DOHH2 (cell line): Measurements from ENCODE around the gene DEDD2.

ENCODE experiments used
- CTCF ChIP-seq: fragments of 200-600 bp; sonication (generic); IDR thresholded peaks from one replicate; pipeline ENCODE4 v1.5.1; 2014; ENCODE audit warnings: antibody characterized with exemption, mild to moderate bottlenecking, low read depth, low read length; ENCODE audit not compliant: poor library complexity, severe bottlenecking
- EZH2phosphoT487 ChIP-seq: fragments of 200-600 bp; sonication (generic); IDR thresholded peaks from 2 replicates; pipeline ENCODE4 v1.6.1; 2017; ENCODE audit warnings: borderline replicate concordance, mild to moderate bottlenecking, antibody characterized with exemption, low read length, moderate library complexity, mixed read lengths

GRCh38 chr19:42252365-42253244, 35.1 kb upstream of the DEDD2 start:
- TF ChIP-seq CTCF: no peak
- no peak for TF ChIP-seq EZH2phosphoT487
